Activated CD8-positive, alpha-beta T cell treated with anti-CD3 and anti-CD28 coated beads, Interleukin-2, amount 10 ng/mL, durations not matched to agents 7 days and 5 days (primary cell): ENCODE data around the gene TMSB4X. TPM values are rescaled to one million over a fixed set of nuclear protein-coding genes. Genes with fewer than 3 reads are reported as not detected.
"Not testable (repeated sequence)": the region's sequence is repeated elsewhere in the genome, so short reads cannot be mapped to it uniquely, and the experiment has no call there.

ENCODE experiments used
- ATAC-seq: fragments of 150-1000 bp; cut with Tn5 transposase; one replicate; pipeline ENCODE4 v1.10.0; 2021; ENCODE audit warnings: moderate library complexity
- CTCF ChIA-PET: fragments of 350-600 bp; sonication (Branson Sonifier 250); formaldehyde crosslinking; loops from one replicate; lab custom pipeline; 2021; ENCODE audit warnings: antibody characterized with exemption; lab: Charles Lee
- POLR2A ChIA-PET: fragments of 350-600 bp; sonication (Branson Sonifier 250); formaldehyde crosslinking; loops from one replicate; lab custom pipeline; 2021; ENCODE audit warnings: antibody characterized with exemption; lab: Charles Lee
- DNase-seq: peaks from one replicate; pipeline ENCODE4 v3.0.0-alpha.2; 2020
- H3K27ac Mint-ChIP-seq: one replicate; pipeline ENCODE4 v1.8.0; 2021; ENCODE audit warnings: mild to moderate bottlenecking, mixed read lengths
- H3K27me3 Mint-ChIP-seq: one replicate; pipeline ENCODE4 v1.8.0; 2021; ENCODE audit warnings: low read depth, mixed read lengths
- H3K36me3 Mint-ChIP-seq: one replicate; pipeline ENCODE4 v1.8.0; 2021; ENCODE audit warnings: low read depth, mixed read lengths
- H3K4me1 Mint-ChIP-seq: one replicate; pipeline ENCODE4 v1.8.0; 2021; ENCODE audit warnings: low read depth, mixed read lengths
- H3K4me3 Mint-ChIP-seq: one replicate; pipeline ENCODE4 v1.8.0; 2021; ENCODE audit warnings: mild to moderate bottlenecking, mixed read lengths
- H3K9me3 Mint-ChIP-seq: one replicate; pipeline ENCODE4 v1.8.0; 2022; ENCODE audit warnings: mixed read lengths; ENCODE audit not compliant: insufficient read depth
- total RNA-seq, 2 experiments: library from RNA; stranded (reverse); gene quantifications; one replicate each; pipeline ENCODE4 v1.2.3, GENCODE V29; 2021

Gene TMSB4X
- 1,000 to 10,000 TPM; 8,800 to 8,961 TPM for total RNA-seq

- ATAC-seq (peak; percentile 61), DNase-seq (peak; percentile 90)
- Mint-ChIP-seq H3K4me1 (peaks cover 30% of the 10 kb centered on the region), H3K27ac (peak within 1 kb of the TSS; percentile 99), H3K4me3 (peak within 1 kb of the TSS; percentile 95), H3K27me3 (no peaks in the 10 kb centered on the region), H3K9me3 (no peaks in the 10 kb centered on the region), H3K36me3 (peaks cover 60% of the 10 kb centered on the region)
- ChIA-PET CTCF (interaction anchor here (0.7 to 22.7 kb wide), 5 partner anchors 23 to 116 kb away, joined by 3 to 406 read pairs (median 4); no protein-coding TSS in a partner anchor), POLR2A (interaction anchor here (0.7 to 16.3 kb wide), 16 partner anchors 8 to 782 kb away, joined by 3 to 1048 read pairs (median 4); no protein-coding TSS in a partner anchor)
Observed at GRCh38 chrX:12974796-12975669, at the start of gene TMSB4X. Gene TMSB4X, plus strand, starts transcription at chrX:12975110.

- ATAC-seq = no peak
- H3K4me3 Mint-ChIP-seq = no peak overlapping the region
- no peak overlapping the region for H3K27ac Mint-ChIP-seq
- H3K27me3 Mint-ChIP-seq = no peaks in the 10 kb centered on the region
- CTCF ChIA-PET = interaction anchor here (2.6 kb wide), 1 partner anchor 17 kb away, joined by 11 read pairs; no protein-coding TSS in a partner anchor
- H3K9me3 Mint-ChIP-seq = no peaks in the 10 kb centered on the region
- POLR2A ChIA-PET = no interaction called here
- no peaks in the 10 kb centered on the region for H3K4me1 Mint-ChIP-seq
- no peaks in the 10 kb centered on the region for H3K36me3 Mint-ChIP-seq
- no peak for DNase-seq
Observed at GRCh38 chrX:12929701-12930100, 45.2 kb upstream of the TMSB4X start.

- ChIA-PET POLR2A (no interaction called here), CTCF (interaction anchor here (2.6 kb wide), 1 partner anchor 16 kb away, joined by 11 read pairs; no protein-coding TSS in a partner anchor)
- no peaks in the 10 kb centered on the region for H3K27me3 Mint-ChIP-seq
- H3K27ac Mint-ChIP-seq = no peak overlapping the region
- H3K4me1 Mint-ChIP-seq = no peaks in the 10 kb centered on the region
- no peaks in the 10 kb centered on the region for H3K36me3 Mint-ChIP-seq
- no peak for DNase-seq
- H3K4me3 Mint-ChIP-seq = no peak overlapping the region
- ATAC-seq = no peak
- H3K9me3 Mint-ChIP-seq = no peaks in the 10 kb centered on the region
Observed at GRCh38 chrX:12930150-12930549, 44.8 kb upstream of the TMSB4X start.

- ChIA-PET POLR2A (no interaction called here), CTCF (interaction anchor here (1.6 kb wide), 1 partner anchor 118 kb away, joined by 3 read pairs; no protein-coding TSS in a partner anchor)
- Mint-ChIP-seq H3K27me3 (no peaks in the 10 kb centered on the region), H3K27ac (no peak overlapping the region), H3K4me3 (no peak overlapping the region), H3K4me1 (no peaks in the 10 kb centered on the region), H3K36me3 (no peaks in the 10 kb centered on the region), H3K9me3 (no peaks in the 10 kb centered on the region)
- no peak for DNase-seq
- no peak for ATAC-seq
Observed at GRCh38 chrX:12932244-12932643, 42.7 kb upstream of the TMSB4X start.

- Mint-ChIP-seq H3K36me3 (no peaks in the 10 kb centered on the region), H3K27ac (no peak overlapping the region), H3K4me3 (no peak overlapping the region), H3K4me1 (no peaks in the 10 kb centered on the region), H3K9me3 (no peaks in the 10 kb centered on the region), H3K27me3 (no peaks in the 10 kb centered on the region)
- ChIA-PET CTCF (no interaction called here), POLR2A (no interaction called here)
- ATAC-seq (no peak), DNase-seq (no peak)
Observed at GRCh38 chrX:12934850-12935249, 40.1 kb upstream of the TMSB4X start.

- CTCF ChIA-PET = interaction anchor here (2.4 kb wide), 1 partner anchor 9 kb away, joined by 18 read pairs; no protein-coding TSS in a partner anchor
- no peaks in the 10 kb centered on the region for H3K27me3 Mint-ChIP-seq
Observed at GRCh38 chrX:12936947-12937346, 38.0 kb upstream of the TMSB4X start.

GRCh38 chrX:12940471-12940870, 34.4 kb upstream of the TMSB4X start:
- H3K9me3 Mint-ChIP-seq, H3K27me3 Mint-ChIP-seq, ATAC-seq, H3K4me1 Mint-ChIP-seq, CTCF ChIA-PET, H3K27ac Mint-ChIP-seq, H3K4me3 Mint-ChIP-seq, H3K36me3 Mint-ChIP-seq, DNase-seq, POLR2A ChIA-PET: not testable (repeated sequence)

More at GRCh38 chrX:12936947-12937346, 38.0 kb upstream of the TMSB4X start:
- DNase-seq (no peak), ATAC-seq (no peak)
- POLR2A ChIA-PET = interaction anchor here (0.6 kb wide), 1 partner anchor 13 kb away, joined by 3 read pairs; no protein-coding TSS in a partner anchor
- Mint-ChIP-seq H3K4me3 (no peak overlapping the region), H3K36me3 (no peaks in the 10 kb centered on the region), H3K27ac (no peak overlapping the region), H3K9me3 (no peaks in the 10 kb centered on the region), H3K4me1 (no peaks in the 10 kb centered on the region)

- DNase-seq, H3K9me3 Mint-ChIP-seq, H3K4me3 Mint-ChIP-seq, H3K27me3 Mint-ChIP-seq, POLR2A ChIA-PET, ATAC-seq, H3K27ac Mint-ChIP-seq, H3K36me3 Mint-ChIP-seq, CTCF ChIA-PET: not testable (repeated sequence)
- H3K4me1 Mint-ChIP-seq = peaks cover 26% of the 10 kb centered on the region
Observed at GRCh38 chrX:12943592-12943991, 31.3 kb upstream of the TMSB4X start.

GRCh38 chrX:12944452-12944851, 30.5 kb upstream of the TMSB4X start:
- ChIA-PET POLR2A (interaction anchor here (17.8 kb wide), 1 partner anchor 30 kb away, joined by 1048 read pairs; the partner anchor contains the start of gene TMSB4X), CTCF (interaction anchor here (7.1 to 15.9 kb wide), 2 partner anchors 31 to 148 kb away, joined by 173 to 406 read pairs; partner anchors contain the start of gene TMSB4X)
- ATAC-seq, H3K27me3 Mint-ChIP-seq, H3K4me3 Mint-ChIP-seq, H3K9me3 Mint-ChIP-seq, DNase-seq, H3K36me3 Mint-ChIP-seq, H3K27ac Mint-ChIP-seq: not testable (repeated sequence)
- H3K4me1 Mint-ChIP-seq = peaks cover 34% of the 10 kb centered on the region

GRCh38 chrX:12945494-12945893, 29.4 kb upstream of the TMSB4X start:
- DNase-seq = no peak
- CTCF ChIA-PET = interaction anchor here (0.7 to 15.9 kb wide), 17 partner anchors 8 to 546 kb away, joined by 3 to 406 read pairs (median 15); partner anchors contain the start of gene TMSB4X
- peaks cover 45% of the 10 kb centered on the region for H3K4me1 Mint-ChIP-seq
- H3K4me3 Mint-ChIP-seq = no peak overlapping the region
- H3K27ac Mint-ChIP-seq = no peak overlapping the region
- POLR2A ChIA-PET = interaction anchor here (2.5 to 17.8 kb wide), 2 partner anchors 29 to 146 kb away, joined by 16 to 1048 read pairs; partner anchors contain the start of gene TMSB4X
- H3K9me3 Mint-ChIP-seq = no peaks in the 10 kb centered on the region
- H3K36me3 Mint-ChIP-seq = no peaks in the 10 kb centered on the region
- no peaks in the 10 kb centered on the region for H3K27me3 Mint-ChIP-seq
- ATAC-seq = no peak

- Mint-ChIP-seq H3K9me3 (no peaks in the 10 kb centered on the region), H3K36me3 (no peaks in the 10 kb centered on the region), H3K27ac (no peak overlapping the region), H3K4me1 (peaks cover 45% of the 10 kb centered on the region), H3K4me3 (peak overlapping the region; percentile 69), H3K27me3 (no peaks in the 10 kb centered on the region)
- DNase-seq = no peak
- no peak for ATAC-seq
- CTCF ChIA-PET = interaction anchor here (0.6 to 15.9 kb wide), 58 partner anchors 9 to 1083 kb away, joined by 3 to 406 read pairs (median 4); partner anchors contain the start of genes PRPS2 and TMSB4X
- POLR2A ChIA-PET = interaction anchor here (1.1 to 17.8 kb wide), 5 partner anchors 28 to 542 kb away, joined by 4 to 1048 read pairs (median 16); partner anchors contain the start of gene TMSB4X
Observed at GRCh38 chrX:12946406-12946805, 28.5 kb upstream of the TMSB4X start.
